ENCODE results near the gene ZNF202. TPM values are rescaled to one million over a fixed set of nuclear protein-coding genes. Genes with fewer than 3 reads are reported as not detected.
"Not testable (repeated sequence)": the region's sequence is repeated elsewhere in the genome, so short reads cannot be mapped to it uniquely, and the experiment has no call there.

Gene ZNF202
- total RNA-seq, 1 donor from 2014 or later: 27.5 TPM

DNA sequence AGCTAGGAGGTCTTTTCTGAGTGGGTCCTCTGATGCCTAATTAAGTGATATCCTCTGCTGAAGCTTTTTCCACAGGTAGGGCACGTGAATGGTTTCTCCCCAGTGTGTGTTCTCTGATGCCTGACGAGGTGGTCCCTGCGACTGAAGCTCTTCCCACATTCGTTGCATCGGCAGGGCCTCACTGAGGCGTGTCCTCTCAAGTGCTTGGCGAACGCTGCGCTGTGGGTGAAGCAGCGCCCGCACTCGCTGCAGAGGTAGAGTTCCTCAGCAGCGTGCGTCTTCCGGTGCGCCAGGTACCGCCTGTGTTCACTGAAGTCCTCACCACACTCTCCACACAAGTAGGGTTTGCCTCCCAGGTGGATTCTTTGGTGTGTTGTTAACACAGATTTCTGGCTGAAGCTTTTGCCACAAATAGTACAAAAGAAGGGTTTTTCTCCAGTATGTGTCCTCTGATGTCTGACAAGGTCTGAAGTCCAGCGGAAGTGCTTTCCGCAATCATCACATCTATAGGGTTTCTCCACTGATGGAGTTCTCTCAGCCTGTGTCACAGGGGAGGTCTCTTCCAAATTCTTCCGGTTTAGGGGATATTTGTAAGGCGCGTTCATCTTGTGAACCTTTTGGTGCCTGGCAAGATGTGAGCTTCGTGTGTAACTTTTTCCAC is 15.3 kb downstream of the ZNF202 start:
- Mint-ChIP-seq H3K36me3 (ENCODE audit: low read depth) (peaks cover 45% of the 10 kb centered on the region), H3K27me3 (ENCODE audit: insufficient read depth) (no peaks in the 10 kb centered on the region)

DNA sequence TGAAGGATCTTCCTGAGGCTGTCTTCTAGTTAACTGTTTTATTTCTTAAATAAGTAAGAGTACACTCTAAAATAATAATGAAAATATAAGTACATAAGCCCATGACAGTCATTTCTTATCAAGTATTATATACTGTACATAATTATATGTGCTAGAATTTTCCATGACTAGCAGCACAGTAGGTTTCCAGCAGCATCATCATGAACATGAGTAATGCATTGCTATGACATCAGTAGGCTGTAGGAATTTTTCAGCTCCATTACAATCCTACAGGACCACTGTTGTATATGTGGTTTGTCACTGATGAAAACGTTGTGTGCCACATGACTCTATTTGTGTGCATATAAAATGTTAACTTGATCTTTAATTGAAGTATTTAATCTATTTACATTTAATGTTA is 22.0 kb downstream of the ZNF202 start:
- no peak overlapping the region for H3K27ac Mint-ChIP-seq
- intact Hi-C loops (cut with micrococcal nuclease): no loop called here
- peaks cover 2% of the 10 kb centered on the region for H3K27me3 Mint-ChIP-seq (ENCODE audit: insufficient read depth)
- H3K4me1 Mint-ChIP-seq (ENCODE audit: low read depth): no peaks in the 10 kb centered on the region
- H3K4me3 Mint-ChIP-seq: no peak overlapping the region
- peaks cover under 1% of the 10 kb centered on the region for H3K36me3 Mint-ChIP-seq (ENCODE audit: low read depth)
- DNase-seq (ENCODE audit: low spot score): no peak
- H3K9me3 Mint-ChIP-seq: no peaks in the 10 kb centered on the region

More for the DNA sequence above, 15.3 kb downstream of the ZNF202 start:
- DNase-seq (ENCODE audit: low spot score): no peak
- H3K4me1 Mint-ChIP-seq (ENCODE audit: low read depth): no peaks in the 10 kb centered on the region
- H3K4me3 Mint-ChIP-seq: no peak overlapping the region
- no peak overlapping the region for H3K27ac Mint-ChIP-seq
- intact Hi-C loops (cut with micrococcal nuclease): no loop called here
- H3K9me3 Mint-ChIP-seq: peaks cover 16% of the 10 kb centered on the region

- Mint-ChIP-seq H3K36me3 (ENCODE audit: low read depth) (no peaks in the 10 kb centered on the region), H3K27ac (no peak overlapping the region), H3K4me3 (no peak overlapping the region), H3K27me3 (ENCODE audit: insufficient read depth) (peaks cover 11% of the 10 kb centered on the region), H3K9me3 (no peaks in the 10 kb centered on the region), H3K4me1 (ENCODE audit: low read depth) (no peaks in the 10 kb centered on the region)
- DNase-seq (ENCODE audit: low spot score): no peak
- intact Hi-C loops (cut with micrococcal nuclease): no loop called here
These were observed 23.0 kb downstream of the ZNF202 start for GRCh38 chr11:123718469-123718868.

GRCh38 chr11:123718063-123718462 is 23.4 kb downstream of the ZNF202 start:
- DNase-seq (ENCODE audit: low spot score): no peak
- Mint-ChIP-seq H3K36me3 (ENCODE audit: low read depth) (no peaks in the 10 kb centered on the region), H3K4me3 (no peak overlapping the region), H3K27me3 (ENCODE audit: insufficient read depth) (peaks cover 11% of the 10 kb centered on the region), H3K4me1 (ENCODE audit: low read depth) (no peaks in the 10 kb centered on the region), H3K9me3 (no peaks in the 10 kb centered on the region), H3K27ac (no peak overlapping the region)
- intact Hi-C loops (cut with micrococcal nuclease): no loop called here

DNA sequence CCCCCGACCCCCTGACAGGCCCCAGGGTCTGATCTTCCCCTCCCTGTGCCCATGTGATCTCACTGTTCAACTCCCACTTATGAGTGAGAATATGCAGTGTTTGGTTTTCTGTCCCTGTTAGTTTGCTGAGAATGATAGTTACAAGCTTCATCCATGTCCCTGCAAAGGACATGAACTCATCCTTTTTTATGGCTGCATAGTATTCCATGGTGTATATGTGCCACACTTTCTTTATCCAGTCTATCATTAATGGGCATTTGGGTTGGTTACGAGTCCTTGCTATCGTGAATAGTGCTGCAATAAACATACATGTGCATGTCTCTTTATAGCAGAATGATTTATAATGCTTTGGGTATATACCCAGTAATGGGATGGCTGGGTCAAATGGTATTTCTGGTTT is 28.8 kb downstream of the ZNF202 start:
- H3K4me3 Mint-ChIP-seq; DNase-seq (ENCODE audit: low spot score); H3K36me3 Mint-ChIP-seq (ENCODE audit: low read depth); H3K9me3 Mint-ChIP-seq; intact Hi-C loops (cut with micrococcal nuclease); H3K27ac Mint-ChIP-seq; H3K4me1 Mint-ChIP-seq (ENCODE audit: low read depth): not testable (repeated sequence)
- peaks cover 15% of the 10 kb centered on the region for H3K27me3 Mint-ChIP-seq (ENCODE audit: insufficient read depth)

DNA sequence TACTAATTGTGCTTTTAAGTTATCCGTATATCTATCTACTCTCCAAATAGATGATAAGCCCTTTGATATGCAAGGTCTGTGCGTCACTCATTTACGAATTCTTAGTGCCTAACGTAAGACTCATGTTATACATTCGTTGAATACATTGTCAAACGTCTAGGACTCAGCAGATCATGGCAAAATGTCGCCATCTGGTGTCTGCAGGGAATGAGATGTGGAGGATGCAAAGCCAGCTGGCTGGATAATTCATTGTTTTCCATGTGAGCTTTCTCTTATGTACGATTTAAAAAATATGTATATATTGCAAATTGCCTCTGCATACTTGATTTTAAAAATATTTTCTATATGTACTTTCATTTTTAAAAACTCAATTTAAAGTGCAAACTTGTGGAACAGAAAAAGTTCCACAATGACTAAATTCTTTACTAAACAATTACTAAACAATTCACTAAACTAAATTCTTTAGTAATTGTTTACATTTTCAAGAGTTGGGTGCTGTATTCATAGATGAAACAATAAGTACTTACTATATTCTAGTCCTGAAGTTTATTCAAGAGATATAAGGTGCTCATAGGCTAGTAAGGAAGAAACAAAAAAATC is 33.8 kb downstream of the ZNF202 start:
- peak; percentile 38 for DNase-seq (ENCODE audit: low spot score)
- intact Hi-C loops (cut with micrococcal nuclease): loop anchor here (1.0 to 10.0 kb wide), 3 partner anchors 66 to 593 kb away; no protein-coding TSS in a partner anchor
- peaks cover 20% of the 10 kb centered on the region for H3K27me3 Mint-ChIP-seq (ENCODE audit: insufficient read depth)
- H3K4me1 Mint-ChIP-seq (ENCODE audit: low read depth): no peaks in the 10 kb centered on the region
- no peak overlapping the region for H3K27ac Mint-ChIP-seq
- H3K36me3 Mint-ChIP-seq (ENCODE audit: low read depth): no peaks in the 10 kb centered on the region
- no peak overlapping the region for H3K4me3 Mint-ChIP-seq
- H3K9me3 Mint-ChIP-seq: no peaks in the 10 kb centered on the region

DNA sequence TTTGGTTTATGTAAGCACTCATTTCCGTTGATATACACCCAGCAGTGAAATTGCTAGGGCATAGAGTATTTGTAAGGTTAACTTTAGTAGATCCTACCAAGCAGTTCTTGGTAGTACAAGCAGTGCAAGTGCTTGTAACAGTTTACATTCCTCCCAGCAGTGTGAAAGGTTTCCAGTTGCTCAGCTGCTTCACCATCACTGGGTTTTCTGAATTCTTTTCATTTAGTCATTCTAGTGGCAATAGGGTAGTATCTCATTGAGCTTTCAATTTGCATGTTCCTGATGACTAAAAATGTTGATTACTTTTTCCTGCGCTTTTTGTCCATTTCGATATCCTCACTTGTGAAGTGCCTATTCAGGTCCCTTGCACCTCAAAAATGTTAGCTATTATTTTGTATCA is 34.3 kb downstream of the ZNF202 start:
- Mint-ChIP-seq H3K27me3 (ENCODE audit: insufficient read depth) (peaks cover 23% of the 10 kb centered on the region), H3K36me3 (ENCODE audit: low read depth) (no peaks in the 10 kb centered on the region), H3K4me1 (ENCODE audit: low read depth) (no peaks in the 10 kb centered on the region), H3K4me3 (no peak overlapping the region), H3K27ac (no peak overlapping the region), H3K9me3 (no peaks in the 10 kb centered on the region)
- no peak for DNase-seq (ENCODE audit: low spot score)
- intact Hi-C loops (cut with micrococcal nuclease): loop anchor here (1.0 to 10.0 kb wide), 3 partner anchors 66 to 592 kb away; no protein-coding TSS in a partner anchor

- Mint-ChIP-seq H3K4me1 (ENCODE audit: low read depth) (no peaks in the 10 kb centered on the region), H3K27me3 (ENCODE audit: insufficient read depth) (peaks cover 23% of the 10 kb centered on the region), H3K36me3 (ENCODE audit: low read depth) (no peaks in the 10 kb centered on the region), H3K4me3 (no peak overlapping the region), H3K27ac (no peak overlapping the region), H3K9me3 (no peaks in the 10 kb centered on the region)
- intact Hi-C loops (cut with micrococcal nuclease): loop anchor here (10.0 kb wide), 1 partner anchor 590 kb away; no protein-coding TSS in a partner anchor
- no peak for DNase-seq (ENCODE audit: low spot score)
These were observed 37.1 kb downstream of the ZNF202 start for GRCh38 chr11:123704341-123704740.

GRCh38 chr11:123702696-123703095 is 38.8 kb downstream of the ZNF202 start:
- Mint-ChIP-seq H3K4me1 (ENCODE audit: low read depth) (no peaks in the 10 kb centered on the region), H3K36me3 (ENCODE audit: low read depth) (no peaks in the 10 kb centered on the region), H3K27ac (no peak overlapping the region), H3K4me3 (no peak overlapping the region), H3K27me3 (ENCODE audit: insufficient read depth) (peaks cover 29% of the 10 kb centered on the region), H3K9me3 (no peaks in the 10 kb centered on the region)
- no peak for DNase-seq (ENCODE audit: low spot score)
- intact Hi-C loops (cut with micrococcal nuclease): loop anchor here (10.0 kb wide), 1 partner anchor 588 kb away; no protein-coding TSS in a partner anchor

- Mint-ChIP-seq H3K9me3 (no peaks in the 10 kb centered on the region), H3K27me3 (ENCODE audit: insufficient read depth) (peaks cover 28% of the 10 kb centered on the region), H3K4me1 (ENCODE audit: low read depth) (no peaks in the 10 kb centered on the region), H3K27ac (no peak overlapping the region), H3K4me3 (no peak overlapping the region), H3K36me3 (ENCODE audit: low read depth) (no peaks in the 10 kb centered on the region)
- DNase-seq (ENCODE audit: low spot score): no peak
- intact Hi-C loops (cut with micrococcal nuclease): loop anchor here (10.0 kb wide), 1 partner anchor 587 kb away; no protein-coding TSS in a partner anchor
These were observed 39.3 kb downstream of the ZNF202 start for GRCh38 chr11:123702139-123702538.

- Mint-ChIP-seq H3K4me3 (no peak overlapping the region), H3K27me3 (ENCODE audit: insufficient read depth) (peaks cover 28% of the 10 kb centered on the region), H3K9me3 (no peaks in the 10 kb centered on the region), H3K36me3 (ENCODE audit: low read depth) (no peaks in the 10 kb centered on the region), H3K27ac (no peak overlapping the region), H3K4me1 (ENCODE audit: low read depth) (no peaks in the 10 kb centered on the region)
- intact Hi-C loops (cut with micrococcal nuclease): loop anchor here (10.0 kb wide), 1 partner anchor 586 kb away; no protein-coding TSS in a partner anchor
- no peak for DNase-seq (ENCODE audit: low spot score)
These were observed 40.7 kb downstream of the ZNF202 start for GRCh38 chr11:123700772-123701171.

DNA sequence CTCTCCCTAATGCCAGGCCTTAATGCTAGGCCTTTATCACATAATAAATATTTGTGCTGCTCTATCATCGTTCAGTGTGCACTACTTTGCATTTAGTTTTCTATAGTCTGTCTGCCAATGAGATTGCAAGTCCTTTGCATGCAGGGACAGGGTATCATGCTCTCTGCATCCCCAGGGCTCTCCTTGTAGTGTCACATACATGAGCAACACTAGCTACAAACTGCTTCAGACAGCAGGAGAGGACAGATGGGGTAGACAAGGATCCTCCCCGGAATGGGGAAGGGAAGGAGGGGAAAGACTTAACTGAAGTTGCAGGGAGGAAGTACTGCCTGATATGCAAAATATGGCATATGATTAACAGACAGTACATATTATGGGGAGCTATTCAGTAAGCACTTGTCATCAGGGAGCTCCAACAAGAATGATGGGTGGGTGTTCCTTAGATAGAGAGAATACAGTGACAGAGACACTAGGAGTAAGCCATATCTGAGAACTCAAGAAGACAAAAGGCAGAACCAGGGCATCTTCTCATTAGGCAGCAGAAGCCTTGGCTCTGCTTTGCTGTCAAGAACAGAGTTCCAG is 42.8 kb downstream of the ZNF202 start:
- no peaks in the 10 kb centered on the region for H3K4me1 Mint-ChIP-seq (ENCODE audit: low read depth)
- H3K27ac Mint-ChIP-seq: no peak overlapping the region
- H3K9me3 Mint-ChIP-seq: no peaks in the 10 kb centered on the region
- peaks cover 21% of the 10 kb centered on the region for H3K27me3 Mint-ChIP-seq (ENCODE audit: insufficient read depth)
- intact Hi-C loops (cut with micrococcal nuclease): no loop called here
- DNase-seq (ENCODE audit: low spot score): no peak
- no peaks in the 10 kb centered on the region for H3K36me3 Mint-ChIP-seq (ENCODE audit: low read depth)
- no peak overlapping the region for H3K4me3 Mint-ChIP-seq

DNA sequence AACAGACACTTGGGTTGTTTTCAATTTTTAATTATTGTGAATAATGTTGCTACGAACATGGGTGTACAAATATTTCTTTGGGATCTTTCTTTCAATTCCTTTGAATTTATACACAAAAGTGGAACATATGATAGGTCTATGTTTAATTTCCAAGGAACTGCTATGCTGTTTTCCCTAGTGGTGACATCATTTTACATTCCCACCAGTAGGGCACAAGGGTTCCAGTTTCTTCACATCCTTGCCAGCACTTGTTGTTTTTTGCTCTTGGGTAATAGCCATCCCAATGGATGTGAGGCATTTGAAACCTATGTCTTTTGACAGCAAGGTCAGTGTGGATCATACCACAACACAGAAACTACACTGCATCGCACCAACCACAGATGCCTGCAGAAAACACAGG is 45.3 kb downstream of the ZNF202 start:
- intact Hi-C loops (cut with micrococcal nuclease): no loop called here
- Mint-ChIP-seq H3K27me3 (ENCODE audit: insufficient read depth) (peaks cover 19% of the 10 kb centered on the region), H3K27ac (no peak overlapping the region), H3K4me3 (no peak overlapping the region), H3K36me3 (ENCODE audit: low read depth) (no peaks in the 10 kb centered on the region), H3K4me1 (ENCODE audit: low read depth) (no peaks in the 10 kb centered on the region), H3K9me3 (no peaks in the 10 kb centered on the region)
- DNase-seq (ENCODE audit: low spot score): no peak
